ENCODE results near the gene CSF2RB. TPM values are rescaled to one million over a fixed set of nuclear protein-coding genes. Genes with fewer than 3 reads are reported as not detected.

The CSF2RB gene
- total RNA-seq, 1 donor from 2014 or later, result 4.2 TPM

GRCh38 chr22:36879775-36880174 is 33.7 kb upstream of the CSF2RB start:
- peaks cover 2% of the 10 kb centered on the region for H3K4me1 ChIP-seq
- DNase-seq (ENCODE audit: extremely low spot score in 2 of 2), result no peak

GRCh38 chr22:36881504-36882245 is 31.8 kb upstream of the CSF2RB start:
- Histone ChIP-seq H3K27me3 (no peaks in the 10 kb centered on the region), H3K27ac (no peak overlapping the region)
- intact Hi-C loops (cut with DNase I), result no loop called here

More at GRCh38 chr22:36879775-36880174, 33.7 kb upstream of the CSF2RB start:
- no peaks in the 10 kb centered on the region for H3K36me3 ChIP-seq
- no peaks in the 10 kb centered on the region for H3K27me3 ChIP-seq
- H3K27ac ChIP-seq, result no peak overlapping the region
- intact Hi-C loops (cut with DNase I), result no loop called here
- H3K4me3 ChIP-seq, result no peak overlapping the region
- TF ChIP-seq CTCF (IDR thresholded peaks at IDR 0.05), result no peak
- TF ChIP-seq POLR2A (IDR thresholded peaks at IDR 0.05), result no peak
- H3K9me3 ChIP-seq, result no peaks in the 10 kb centered on the region

GRCh38 chr22:36884349-36885158 is 28.9 kb upstream of the CSF2RB start:
- Histone ChIP-seq H3K36me3 (no peaks in the 10 kb centered on the region), H3K27ac (no peak overlapping the region), H3K27me3 (no peaks in the 10 kb centered on the region), H3K9me3 (no peaks in the 10 kb centered on the region), H3K4me3 (no peak overlapping the region), H3K4me1 (no peaks in the 10 kb centered on the region)
- DNase-seq (ENCODE audit: extremely low spot score in 2 of 2), result no peak
- TF ChIP-seq POLR2A (IDR thresholded peaks at IDR 0.05) (no peak), POLR2AphosphoS5 (IDR thresholded peaks at IDR 0.05; ENCODE audit: insufficient read depth in 1 of 2, low read depth in 1 of 2) (no peak), CTCF (IDR thresholded peaks at IDR 0.05) (no peak)
- intact Hi-C loops (cut with DNase I), result no loop called here

More at GRCh38 chr22:36881504-36882245, 31.8 kb upstream of the CSF2RB start:
- no peak for TF ChIP-seq CTCF (IDR thresholded peaks at IDR 0.05)
- TF ChIP-seq POLR2A (IDR thresholded peaks at IDR 0.05), result no peak
- no peak for TF ChIP-seq POLR2AphosphoS5 (IDR thresholded peaks at IDR 0.05; ENCODE audit: insufficient read depth in 1 of 2, low read depth in 1 of 2)
- Histone ChIP-seq H3K36me3 (no peaks in the 10 kb centered on the region), H3K4me1 (no peaks in the 10 kb centered on the region), H3K4me3 (no peak overlapping the region), H3K9me3 (no peaks in the 10 kb centered on the region)
- no peak for DNase-seq (ENCODE audit: extremely low spot score in 2 of 2)

- H3K4me3 ChIP-seq, result no peak overlapping the region
- no peaks in the 10 kb centered on the region for H3K4me1 ChIP-seq
- H3K36me3 ChIP-seq, result no peaks in the 10 kb centered on the region
- DNase-seq (ENCODE audit: extremely low spot score in 2 of 2), result no peak
- intact Hi-C loops (cut with DNase I), result no loop called here
- H3K27me3 ChIP-seq, result no peaks in the 10 kb centered on the region
- H3K27ac ChIP-seq, result no peak overlapping the region
- no peak for TF ChIP-seq POLR2AphosphoS5 (IDR thresholded peaks at IDR 0.05; ENCODE audit: insufficient read depth in 1 of 2, low read depth in 1 of 2)
- no peak for TF ChIP-seq CTCF (IDR thresholded peaks at IDR 0.05)
- no peak for TF ChIP-seq POLR2A (IDR thresholded peaks at IDR 0.05)
- H3K9me3 ChIP-seq, result no peaks in the 10 kb centered on the region
Measured at GRCh38 chr22:36885474-36885873, 28.0 kb upstream of the CSF2RB start.

GRCh38 chr22:36886016-36886415 is 27.4 kb upstream of the CSF2RB start:
- Histone ChIP-seq H3K4me1 (no peaks in the 10 kb centered on the region), H3K36me3 (no peaks in the 10 kb centered on the region), H3K9me3 (no peaks in the 10 kb centered on the region), H3K4me3 (no peak overlapping the region), H3K27ac (no peak overlapping the region), H3K27me3 (no peaks in the 10 kb centered on the region)
- TF ChIP-seq POLR2AphosphoS5 (IDR thresholded peaks at IDR 0.05; ENCODE audit: insufficient read depth in 1 of 2, low read depth in 1 of 2), result no peak
- TF ChIP-seq POLR2A (IDR thresholded peaks at IDR 0.05), result no peak
- TF ChIP-seq CTCF (IDR thresholded peaks at IDR 0.05), result no peak
- no peak for DNase-seq (ENCODE audit: extremely low spot score in 2 of 2)
- intact Hi-C loops (cut with DNase I), result no loop called here
